ENCODE measurements around the gene PDE5A. TPM values are rescaled to one million over a fixed set of nuclear protein-coding genes. Genes with fewer than 3 reads are reported as not detected.

Gene PDE5A
- total RNA-seq, 1 experiment from 2014 or later = 114 TPM

DNA sequence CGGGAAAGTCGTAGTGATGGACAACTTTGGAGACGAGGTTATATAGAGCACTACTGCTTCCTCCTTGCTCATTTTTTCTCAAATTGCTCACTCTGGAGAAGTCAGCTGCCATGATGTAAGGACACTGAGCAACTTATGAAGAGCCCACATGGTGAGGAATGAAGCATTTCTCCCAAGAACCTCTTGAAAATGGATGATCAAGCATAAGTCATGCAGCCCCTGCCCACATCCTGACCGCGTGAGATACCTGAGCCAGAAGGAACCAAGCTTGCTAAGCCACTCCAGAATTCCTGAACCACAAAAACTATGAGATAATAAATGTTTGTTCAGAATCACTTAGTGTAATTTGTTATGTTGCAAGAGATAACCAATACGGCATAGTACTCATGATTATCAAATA, 42.8 kb downstream of the PDE5A start:
- Histone ChIP-seq H3K27me3 (ENCODE audit: control insufficient read depth, insufficient read depth, low read length) (no peaks in the 10 kb centered on the region), H3K36me3 (ENCODE audit: control insufficient read depth, insufficient read depth, low read length) (peaks cover 11% of the 10 kb centered on the region; the same call in 1 of the 2 replicates), H3K9me3 (ENCODE audit: control insufficient read depth, insufficient read depth, low read depth, low read length) (no peaks in the 10 kb centered on the region), H3K4me3 (ENCODE audit: low read depth in 2 of 2, low read length in 2 of 2) (no peak overlapping the region), H3K4me1 (ENCODE audit: control insufficient read depth, insufficient read depth, low read length) (peaks cover 4% of the 10 kb centered on the region; the same call in 1 of the 2 replicates), H3K27ac (ENCODE audit: low read length) (no peak overlapping the region)
- ChIA-PET CTCF (no interaction called here), POLR2A (no interaction called here)
- intact Hi-C loops (cut with micrococcal nuclease; ENCODE audit: unreplicated experiment) (no loop called here), in situ Hi-C loops (cut with HindIII; ENCODE audit: low pct_unique_long_range_greater_than_20kb, low sequenced_read_pairs) (no loop called here)
- no peak for ATAC-seq
- BruUV-seq (replicated peaks) = no TSS peak
- TF ChIP-seq TCF7L2 (IDR thresholded peaks at IDR 0.05; ENCODE audit: low read depth, low read length) (no peak), SIN3A (IDR thresholded peaks at IDR 0.05; ENCODE audit: borderline replicate concordance, insufficient read depth, low read depth, low read length) (no peak), REST (IDR thresholded peaks at IDR 0.05; ENCODE audit: insufficient read depth in 1 of 2, low read depth in 2 of 2, low read length in 1 of 2) (no peak), POLR2AphosphoS5 (IDR thresholded peaks at IDR 0.05; ENCODE audit: low read depth, low read length) (no peak)
- TF ChIP-seq, protein P1, sequence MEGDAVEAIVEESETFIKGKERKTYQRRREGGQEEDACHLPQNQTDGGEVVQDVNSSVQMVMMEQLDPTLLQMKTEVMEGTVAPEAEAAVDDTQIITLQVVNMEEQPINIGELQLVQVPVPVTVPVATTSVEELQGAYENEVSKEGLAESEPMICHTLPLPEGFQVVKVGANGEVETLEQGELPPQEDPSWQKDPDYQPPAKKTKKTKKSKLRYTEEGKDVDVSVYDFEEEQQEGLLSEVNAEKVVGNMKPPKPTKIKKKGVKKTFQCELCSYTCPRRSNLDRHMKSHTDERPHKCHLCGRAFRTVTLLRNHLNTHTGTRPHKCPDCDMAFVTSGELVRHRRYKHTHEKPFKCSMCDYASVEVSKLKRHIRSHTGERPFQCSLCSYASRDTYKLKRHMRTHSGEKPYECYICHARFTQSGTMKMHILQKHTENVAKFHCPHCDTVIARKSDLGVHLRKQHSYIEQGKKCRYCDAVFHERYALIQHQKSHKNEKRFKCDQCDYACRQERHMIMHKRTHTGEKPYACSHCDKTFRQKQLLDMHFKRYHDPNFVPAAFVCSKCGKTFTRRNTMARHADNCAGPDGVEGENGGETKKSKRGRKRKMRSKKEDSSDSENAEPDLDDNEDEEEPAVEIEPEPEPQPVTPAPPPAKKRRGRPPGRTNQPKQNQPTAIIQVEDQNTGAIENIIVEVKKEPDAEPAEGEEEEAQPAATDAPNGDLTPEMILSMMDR (IDR thresholded peaks at IDR 0.05) = no peak
- DNase-seq (ENCODE audit: low read depth, low spot score) = no peak

- ATAC-seq (no peak), DNase-seq (ENCODE audit: low read depth, low spot score) (no peak)
- in situ Hi-C loops (cut with HindIII; ENCODE audit: low pct_unique_long_range_greater_than_20kb, low sequenced_read_pairs) (no loop called here), intact Hi-C loops (cut with micrococcal nuclease; ENCODE audit: unreplicated experiment) (no loop called here)
- POLR2A ChIA-PET = no interaction called here
- H3K4me3 ChIP-seq (ENCODE audit: low read depth in 2 of 2, low read length in 2 of 2) = no peak overlapping the region
- H3K27me3 ChIP-seq (ENCODE audit: control insufficient read depth, insufficient read depth, low read length) = no peaks in the 10 kb centered on the region
- CTCF ChIA-PET = no interaction called here
- BruUV-seq (replicated peaks) = no TSS peak
- no peaks in the 10 kb centered on the region for H3K9me3 ChIP-seq (ENCODE audit: control insufficient read depth, insufficient read depth, low read depth, low read length)
- TF ChIP-seq REST (IDR thresholded peaks at IDR 0.05; ENCODE audit: insufficient read depth in 1 of 2, low read depth in 2 of 2, low read length in 1 of 2) (no peak), TCF7L2 (IDR thresholded peaks at IDR 0.05; ENCODE audit: low read depth, low read length) (no peak), POLR2AphosphoS5 (IDR thresholded peaks at IDR 0.05; ENCODE audit: low read depth, low read length) (no peak), SIN3A (IDR thresholded peaks at IDR 0.05; ENCODE audit: borderline replicate concordance, insufficient read depth, low read depth, low read length) (no peak)
- TF ChIP-seq, protein P1 (IDR thresholded peaks at IDR 0.05) = no peak
- peaks cover 5% of the 10 kb centered on the region; the same call in 1 of the 2 replicates for H3K36me3 ChIP-seq (ENCODE audit: control insufficient read depth, insufficient read depth, low read length)
- H3K27ac ChIP-seq (ENCODE audit: low read length) = no peak overlapping the region
- no peaks in the 10 kb centered on the region; the same call in 1 of the 2 replicates for H3K4me1 ChIP-seq (ENCODE audit: control insufficient read depth, insufficient read depth, low read length)
Observed at GRCh38 chr4:119581190-119581873, 47.3 kb downstream of the PDE5A start.
